ENCODE results near the gene MMP17. TPM values are rescaled to one million over a fixed set of nuclear protein-coding genes. Genes with fewer than 3 reads are reported as not detected.

MMP17 gene
- total RNA-seq = 25.9 and 31.8 TPM in 2 replicates

GRCh38 chr12:131827961-131828534, at the start of gene MMP17:
Gene MMP17, plus strand, starts transcription at chr12:131828393. Its CDS starts 102 bp downstream, at chr12:131828495.

GRCh38 chr12:131894313-131894860, 66.2 kb downstream of the MMP17 start, which contains the start of gene ULK1:
Gene ULK1, plus strand, starts transcription at chr12:131894622. Its CDS starts 380 bp downstream, at chr12:131895002.

Other genes with a start within 250 kb of the MMP17 start
- gene SFSWAP, start 117.3 kb upstream of the MMP17 start, total RNA-seq = 16.6 and 27.9 TPM in 2 replicates
- gene ULK1, start 66.2 kb downstream of the MMP17 start, total RNA-seq = 4.4 and 9.2 TPM in 2 replicates
- 9.9 and 11.7 TPM in 2 replicates for gene PUS1, start 100.9 kb downstream of the MMP17 start, total RNA-seq
- gene EP400, start 121.5 kb downstream of the MMP17 start, total RNA-seq = 6.6 and 6.9 TPM in 2 replicates